Mesothelial cell of epicardium (in vitro differentiated cells): Measurements from ENCODE around the gene MIA2. TPM values are rescaled to one million over a fixed set of nuclear protein-coding genes. Genes with fewer than 3 reads are reported as not detected.
"Not testable (repeated sequence)": the region's sequence is repeated elsewhere in the genome, so short reads cannot be mapped to it uniquely, and the experiment has no call there.

Source experiments
- DNase-seq, 2 experiments: peaks; one replicate each; pipeline ENCODE4 v3.0.0; 2021; ENCODE audit warnings: low spot score in 2 of 2; ENCODE audit not compliant: unreplicated experiment in 2 of 2
- H3K27ac Mint-ChIP-seq: 2 replicates; pipeline ENCODE4 v1.8.0; 2021; ENCODE audit warnings: mixed read lengths
- H3K27me3 Mint-ChIP-seq: 2 replicates; pipeline ENCODE4 v1.8.0; 2021; ENCODE audit warnings: low read depth, mixed read lengths
- H3K36me3 Mint-ChIP-seq: 2 replicates; pipeline ENCODE4 v1.8.0; 2021; ENCODE audit warnings: mixed read lengths
- H3K4me1 Mint-ChIP-seq: 2 replicates; pipeline ENCODE4 v1.8.0; 2021; ENCODE audit warnings: mixed read lengths
- H3K4me3 Mint-ChIP-seq: 2 replicates; pipeline ENCODE4 v1.8.0; 2021; ENCODE audit warnings: mild to moderate bottlenecking, moderate library complexity, mixed read lengths
- H3K9me3 Mint-ChIP-seq: 2 replicates; pipeline ENCODE4 v1.8.0; 2021; ENCODE audit warnings: mixed read lengths
- CTCF ChIP-seq: fragments of 200-600 bp; sonication (generic); IDR thresholded peaks from one replicate; pipeline ENCODE4 v1.5.0; 2021; ENCODE audit warnings: antibody characterized with exemption; ENCODE audit not compliant: unreplicated experiment
- total RNA-seq: library from RNA; stranded (reverse); gene quantifications from 3 replicates; pipeline ENCODE4 v1.2.1, GENCODE V29; 2021

Gene MIA2
- total RNA-seq, 1 donor from 2014 or later = 18.9 TPM

GRCh38 chr14:39219075-39219499, 14.6 kb upstream of the MIA2 start:
- Mint-ChIP-seq H3K9me3 (peaks cover 4% of the 10 kb centered on the region), H3K27ac (no peak overlapping the region), H3K4me1 (peaks cover 8% of the 10 kb centered on the region), H3K36me3 (no peaks in the 10 kb centered on the region), H3K27me3 (no peaks in the 10 kb centered on the region), H3K4me3 (no peak overlapping the region)
- no peak for DNase-seq
- no peak for TF ChIP-seq CTCF

- DNase-seq, H3K27me3 Mint-ChIP-seq, H3K4me1 Mint-ChIP-seq, H3K36me3 Mint-ChIP-seq, H3K27ac Mint-ChIP-seq, H3K9me3 Mint-ChIP-seq, H3K4me3 Mint-ChIP-seq: not testable (repeated sequence)
Observed at GRCh38 chr14:39220473-39220872, 13.2 kb upstream of the MIA2 start.

- Mint-ChIP-seq H3K36me3 (no peaks in the 10 kb centered on the region), H3K27me3 (no peaks in the 10 kb centered on the region)
Observed at GRCh38 chr14:39228044-39228443, 5.7 kb upstream of the MIA2 start.

GRCh38 chr14:39228509-39229221, 5.0 kb upstream of the MIA2 start:
- Mint-ChIP-seq H3K4me3 (no peak overlapping the region), H3K9me3 (no peaks in the 10 kb centered on the region), H3K36me3 (no peaks in the 10 kb centered on the region), H3K4me1 (peaks cover 9% of the 10 kb centered on the region), H3K27ac (no peak overlapping the region), H3K27me3 (no peaks in the 10 kb centered on the region)
- DNase-seq = no peak
- TF ChIP-seq CTCF = no peak

More at GRCh38 chr14:39228044-39228443, 5.7 kb upstream of the MIA2 start:
- TF ChIP-seq CTCF = no peak
- H3K27ac Mint-ChIP-seq = no peak overlapping the region
- H3K9me3 Mint-ChIP-seq = no peaks in the 10 kb centered on the region
- no peak for DNase-seq
- peaks cover 9% of the 10 kb centered on the region for H3K4me1 Mint-ChIP-seq
- H3K4me3 Mint-ChIP-seq = no peak overlapping the region

GRCh38 chr14:39229222-39229543, 4.5 kb upstream of the MIA2 start:
- Mint-ChIP-seq H3K36me3 (no peaks in the 10 kb centered on the region), H3K27ac (no peak overlapping the region), H3K9me3 (no peaks in the 10 kb centered on the region), H3K4me1 (peaks cover 11% of the 10 kb centered on the region), H3K4me3 (no peak overlapping the region), H3K27me3 (no peaks in the 10 kb centered on the region)
- no peak for TF ChIP-seq CTCF
- no peak for DNase-seq

- no peak overlapping the region for H3K27ac Mint-ChIP-seq
- no peak for TF ChIP-seq CTCF
- H3K4me3 Mint-ChIP-seq = no peak overlapping the region
- H3K4me1 Mint-ChIP-seq = peaks cover 11% of the 10 kb centered on the region
- DNase-seq = no peak
- no peaks in the 10 kb centered on the region for H3K9me3 Mint-ChIP-seq
- no peaks in the 10 kb centered on the region for H3K27me3 Mint-ChIP-seq
- H3K36me3 Mint-ChIP-seq = no peaks in the 10 kb centered on the region
Observed at GRCh38 chr14:39229601-39230110, 4.1 kb upstream of the MIA2 start.
